ENCODE measurements around the gene F8.
"Not testable (repeated sequence)": the region's sequence is repeated elsewhere in the genome, so short reads cannot be mapped to it uniquely, and the experiment has no call there.

Gene F8

GRCh38 chrX:154817048-154817618 is 205.4 kb downstream of the F8 start:
- not testable (repeated sequence) for DNase-seq (ENCODE audit: low read depth in 4 of 4, low spot score in 1 of 4)

DNA sequence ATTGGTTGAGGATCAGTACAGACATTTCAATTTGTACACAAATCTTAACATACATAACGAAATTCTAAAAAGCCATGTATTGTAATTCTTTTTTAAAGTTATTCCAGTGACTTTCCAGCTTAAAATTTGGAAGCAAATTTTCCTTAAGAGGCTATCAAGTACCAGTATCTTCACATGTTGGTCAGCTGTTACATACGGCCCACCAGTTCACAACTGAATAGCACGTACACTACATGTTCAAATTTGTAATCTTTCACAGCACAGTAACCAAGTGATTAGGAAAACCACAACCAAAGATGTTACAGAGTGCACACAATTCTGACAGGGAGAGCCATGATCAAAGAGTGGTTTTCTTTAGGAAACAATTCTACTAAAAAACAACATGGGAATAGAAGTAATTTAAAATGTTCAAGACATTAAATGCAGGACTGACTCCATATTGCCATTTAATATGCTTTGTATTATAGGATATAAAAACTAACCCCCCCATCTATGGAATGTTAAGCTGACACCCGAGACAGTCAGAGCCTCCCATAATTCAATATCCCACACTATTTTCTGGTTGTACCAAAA is 206.1 kb downstream of the F8 start:
- DNase-seq (ENCODE audit: low read depth in 4 of 4, low spot score in 1 of 4), result not testable (repeated sequence)

DNA sequence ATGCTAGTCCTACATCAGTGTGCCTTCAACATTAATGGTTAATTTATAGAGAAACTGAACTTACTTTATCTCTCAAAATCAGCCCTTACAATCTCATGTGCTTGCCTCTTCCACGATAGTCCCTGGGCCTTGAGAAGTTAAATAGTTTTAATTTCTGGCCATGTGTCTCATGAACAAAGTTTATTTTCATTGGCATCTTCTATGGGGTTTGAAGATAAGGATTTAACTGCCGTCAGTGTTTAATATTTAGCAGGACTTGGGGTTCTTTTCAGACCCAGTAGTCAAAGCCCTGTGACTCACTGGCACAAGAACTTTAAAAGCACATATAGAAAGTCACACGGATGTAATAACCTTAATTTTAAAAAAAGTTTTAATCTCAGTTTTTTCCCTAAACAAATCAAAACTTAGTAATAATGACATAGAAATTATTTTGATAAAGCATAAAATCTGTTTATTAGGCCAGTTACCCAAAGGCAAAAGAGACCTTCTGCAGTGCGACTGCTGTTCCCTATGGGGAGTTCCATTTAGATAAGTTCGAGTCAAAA is 207.2 kb downstream of the F8 start:
- no peak for DNase-seq (ENCODE audit: low read depth in 4 of 4, low spot score in 1 of 4)

GRCh38 chrX:154813801-154814200 is 208.7 kb downstream of the F8 start:
- DNase-seq (ENCODE audit: low read depth in 4 of 4, low spot score in 1 of 4), result no peak

DNA sequence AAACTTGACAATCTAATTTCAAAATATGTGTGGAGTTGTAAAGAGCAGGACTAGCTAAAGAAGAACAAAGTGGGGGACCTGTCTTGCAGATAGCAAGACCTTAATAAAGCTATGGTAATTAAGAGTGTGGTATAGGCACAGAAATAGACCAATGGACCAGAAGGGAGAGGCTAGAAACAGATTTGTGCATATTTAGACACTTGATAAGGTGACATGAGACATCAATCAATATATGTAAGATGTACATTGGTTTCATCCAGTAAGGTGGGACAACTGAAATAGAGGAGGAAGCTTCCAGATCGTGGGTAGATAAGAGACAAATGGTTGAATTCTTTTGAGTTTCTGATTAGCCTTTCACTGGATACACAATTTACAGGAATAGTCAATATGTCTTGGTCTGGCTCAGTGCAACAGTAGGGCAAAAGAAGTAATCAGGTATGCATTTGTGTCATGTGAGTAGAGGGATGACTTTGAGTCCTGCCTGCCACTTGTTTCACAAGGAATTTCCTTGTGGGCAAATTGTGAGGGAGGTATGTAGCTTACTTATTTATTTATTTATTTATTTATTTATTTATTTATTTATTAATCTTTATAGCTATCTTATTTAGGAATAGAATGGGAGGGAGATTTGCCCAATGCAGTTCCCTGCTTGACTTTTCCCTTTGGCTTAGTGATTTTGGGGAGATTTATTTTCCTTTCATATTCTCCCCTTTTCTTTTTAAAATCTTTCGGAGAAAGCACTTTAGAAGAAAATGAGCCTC is 210.0 kb downstream of the F8 start:
- no peak for DNase-seq (ENCODE audit: low read depth in 4 of 4, low spot score in 1 of 4)

DNA sequence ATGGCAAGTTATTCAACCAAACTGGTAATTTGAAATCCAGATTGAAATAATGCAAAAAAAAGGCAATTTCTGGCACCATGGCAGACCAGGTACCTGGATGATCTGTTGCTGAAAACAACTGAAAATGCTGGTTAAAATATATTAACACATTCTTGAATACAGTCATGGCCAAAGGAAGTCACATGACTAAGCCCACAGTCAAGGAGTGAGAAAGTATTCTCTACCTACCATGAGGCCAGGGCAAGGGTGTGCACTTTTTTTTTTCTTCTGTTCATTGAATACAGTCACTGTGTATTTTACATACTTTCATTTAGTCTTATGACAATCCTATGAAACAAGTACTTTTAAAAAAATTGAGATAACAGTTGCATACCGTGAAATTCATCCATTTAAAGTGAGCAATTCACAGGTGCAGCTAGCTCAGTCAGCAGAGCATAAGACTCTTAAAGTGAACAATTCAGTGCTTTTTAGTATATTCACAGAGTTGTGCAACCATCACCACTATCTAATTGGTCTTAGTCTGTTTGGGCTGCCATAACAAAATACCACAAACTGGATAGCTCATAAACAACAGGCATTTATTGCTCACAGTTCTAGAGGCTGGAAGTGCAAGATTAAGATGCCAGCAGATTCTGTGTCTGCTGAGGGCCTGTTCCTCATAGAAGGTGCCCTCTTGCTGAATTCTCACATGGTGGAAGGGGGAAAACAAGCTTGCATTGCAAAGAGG is 212.4 kb downstream of the F8 start:
- no peak for DNase-seq (ENCODE audit: low read depth in 4 of 4, low spot score in 1 of 4)

DNA sequence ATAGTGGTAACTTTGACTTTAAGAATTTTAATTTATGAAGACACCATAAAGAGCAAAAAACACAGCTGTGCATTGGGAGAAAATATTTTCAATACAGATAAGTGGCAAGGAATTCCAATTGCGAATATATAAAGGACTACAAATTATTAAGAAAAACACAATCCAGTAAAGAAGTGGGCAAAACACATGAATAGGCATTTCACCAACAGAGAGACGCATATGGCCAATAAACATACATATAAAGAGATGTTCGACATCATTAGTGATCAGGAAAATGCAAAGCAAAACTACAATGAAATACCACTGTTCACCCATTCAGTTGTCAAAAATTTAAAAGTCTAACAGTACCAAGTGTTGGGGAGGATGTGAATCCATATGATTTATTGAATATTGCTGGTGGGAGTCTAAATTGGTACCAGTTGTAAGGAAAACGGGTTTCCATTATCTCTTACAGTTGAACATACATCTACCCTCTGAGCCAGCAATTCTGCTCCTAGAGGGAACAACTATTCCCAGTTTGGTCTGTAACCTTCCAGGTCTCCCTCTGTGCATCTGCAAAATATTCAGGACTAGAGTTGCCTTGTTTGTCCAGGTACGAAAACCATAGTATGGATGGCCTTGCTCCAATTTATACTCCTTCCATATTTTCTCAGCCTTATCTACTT is 215.6 kb downstream of the F8 start:
- no peak for DNase-seq (ENCODE audit: low read depth in 4 of 4, low spot score in 1 of 4)

- DNase-seq (ENCODE audit: low read depth in 4 of 4, low spot score in 1 of 4), result no peak
These were observed 216.8 kb downstream of the F8 start for GRCh38 chrX:154805696-154806091.

DNA sequence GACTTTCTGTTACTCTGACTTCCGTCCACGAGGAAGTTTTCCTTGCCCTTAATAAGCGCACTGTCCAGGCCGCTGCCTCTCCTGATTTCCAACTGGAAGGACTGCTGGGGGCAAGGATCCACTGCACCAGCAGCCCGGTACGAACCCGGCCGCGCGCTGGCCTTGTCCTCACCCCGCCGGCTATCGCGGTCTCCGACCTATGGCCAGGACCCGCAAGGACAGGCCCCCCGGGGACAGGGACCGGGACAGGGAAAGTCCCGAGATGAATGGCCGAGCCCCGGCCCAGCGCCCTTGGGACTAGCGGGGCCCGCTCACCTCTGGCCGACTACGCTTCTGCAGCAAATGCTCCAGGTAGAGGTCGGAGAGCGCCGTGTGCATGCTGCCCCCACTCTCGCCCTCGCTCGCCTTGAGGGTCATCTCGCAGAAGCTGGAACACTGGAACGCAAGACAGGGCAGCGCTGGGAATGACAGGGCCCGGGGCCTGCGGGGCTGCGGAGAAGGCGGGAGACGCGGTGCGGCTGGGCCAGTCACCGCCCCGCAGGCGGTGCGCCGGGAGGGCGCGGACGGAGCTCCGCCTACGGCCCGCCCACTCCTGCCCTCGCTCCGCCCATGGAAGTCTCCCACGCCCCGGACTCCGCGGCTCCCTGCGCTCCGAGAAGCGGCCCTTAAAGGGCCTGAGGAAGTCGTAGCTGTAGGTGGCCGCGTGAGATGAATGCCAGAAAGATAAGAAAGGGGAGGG is 217.4 kb downstream of the F8 start, which contains the start of gene MPP1:
MPP1 (minus strand) TSS at position 529 of the 739 bp plus-strand sequence; CDS start at position 417, 112 bp downstream.
- DNase-seq (ENCODE audit: low read depth in 4 of 4, low spot score in 1 of 4), result peak in 3 of 4 experiments; percentile 45 to 62 (median 62)

DNA sequence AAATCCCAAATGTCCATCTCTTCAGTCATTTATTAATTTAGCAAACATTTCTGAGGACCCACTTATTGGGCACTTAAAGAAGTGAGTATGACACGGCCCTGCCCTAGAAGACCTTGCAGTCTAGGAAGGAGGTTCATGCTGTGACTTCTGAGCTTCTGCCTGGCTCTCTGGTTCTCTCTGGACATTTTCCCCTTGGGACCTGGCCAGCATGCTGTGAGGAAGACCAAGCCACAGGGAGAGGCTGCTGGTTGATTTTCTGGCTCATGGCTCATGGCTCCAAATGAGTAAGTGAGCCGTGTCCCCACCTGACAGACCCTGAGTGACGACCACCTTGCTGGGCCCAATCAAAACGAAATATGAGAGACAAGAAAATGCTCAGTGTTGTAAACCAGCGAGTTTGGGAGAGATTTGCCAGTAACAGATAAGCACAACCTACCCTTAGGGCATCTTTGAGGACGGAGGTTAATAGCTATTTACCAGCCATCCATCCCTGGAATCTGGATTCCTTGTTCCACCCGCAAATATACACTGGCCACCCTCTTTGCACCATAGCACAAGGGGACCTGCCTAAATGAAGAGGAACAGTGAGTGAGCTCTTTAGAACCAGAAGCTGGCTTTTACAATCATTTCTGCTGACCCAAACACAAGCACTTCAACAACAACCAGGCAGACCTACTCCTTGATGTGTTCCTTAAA is 218.1 kb downstream of the F8 start:
- no peak for DNase-seq (ENCODE audit: low read depth in 4 of 4, low spot score in 1 of 4)

DNA sequence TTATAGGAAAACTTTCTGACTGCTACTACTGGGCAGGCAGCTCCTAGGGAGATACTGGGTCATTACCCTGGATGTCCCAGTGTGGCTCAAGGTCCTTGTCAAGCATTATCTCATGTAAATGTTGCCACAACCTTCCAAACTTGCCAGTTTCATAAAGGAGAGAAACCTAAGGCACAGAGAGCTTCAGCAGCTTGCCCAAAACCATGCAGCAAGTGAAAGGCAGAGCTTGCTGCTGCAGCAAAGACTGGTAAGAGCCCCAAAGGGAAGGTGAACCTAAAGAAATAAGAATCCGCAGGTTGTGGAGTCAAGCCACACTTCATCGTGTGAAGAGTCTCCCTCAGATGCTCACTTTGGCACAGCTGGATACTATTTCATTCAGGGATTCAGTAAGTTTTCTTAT is 219.6 kb downstream of the F8 start:
- DNase-seq (ENCODE audit: low read depth in 4 of 4, low spot score in 1 of 4), result no peak

GRCh38 chrX:154800478-154801210 is 221.9 kb downstream of the F8 start:
- DNase-seq (ENCODE audit: low read depth in 4 of 4, low spot score in 1 of 4), result no peak

DNA sequence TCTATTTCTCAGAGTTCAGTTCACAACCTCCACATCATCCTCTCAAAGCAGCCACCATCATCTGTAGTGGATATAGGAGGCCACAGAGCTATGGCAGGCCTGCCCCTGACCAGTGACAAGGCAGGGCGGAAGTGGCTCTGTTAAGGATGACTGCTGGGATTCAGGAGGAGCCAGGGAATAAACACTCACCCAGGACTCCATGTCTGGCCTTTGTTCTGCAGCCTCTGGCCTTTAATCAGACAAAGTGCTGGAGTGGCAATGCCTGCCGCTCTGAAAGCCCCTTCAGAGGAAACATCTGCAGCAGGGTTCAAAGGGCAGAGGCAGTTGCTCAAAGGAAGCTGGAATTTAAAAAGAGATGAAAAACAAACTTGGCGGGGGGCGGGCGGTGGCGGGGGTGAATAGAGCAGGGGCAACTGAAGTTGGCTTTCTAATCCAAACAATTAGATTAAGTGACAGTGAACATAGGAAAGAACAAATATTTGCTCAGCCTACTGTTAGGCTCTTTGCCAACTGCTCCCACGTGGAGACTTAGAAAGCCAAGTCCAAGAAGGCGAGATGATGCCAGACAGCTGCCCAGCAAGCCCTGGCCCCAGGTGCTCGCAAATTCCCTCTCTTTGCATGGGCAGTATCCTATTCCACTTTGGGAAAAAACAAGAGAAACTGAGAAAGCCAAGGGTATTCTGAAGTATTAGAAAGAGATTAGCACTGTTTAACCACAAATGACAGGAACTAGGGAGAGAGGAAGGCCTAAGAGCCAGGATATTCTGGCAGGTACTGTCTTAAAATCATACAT is 222.8 kb downstream of the F8 start:
- DNase-seq (ENCODE audit: low read depth in 4 of 4, low spot score in 1 of 4), result no peak

DNA sequence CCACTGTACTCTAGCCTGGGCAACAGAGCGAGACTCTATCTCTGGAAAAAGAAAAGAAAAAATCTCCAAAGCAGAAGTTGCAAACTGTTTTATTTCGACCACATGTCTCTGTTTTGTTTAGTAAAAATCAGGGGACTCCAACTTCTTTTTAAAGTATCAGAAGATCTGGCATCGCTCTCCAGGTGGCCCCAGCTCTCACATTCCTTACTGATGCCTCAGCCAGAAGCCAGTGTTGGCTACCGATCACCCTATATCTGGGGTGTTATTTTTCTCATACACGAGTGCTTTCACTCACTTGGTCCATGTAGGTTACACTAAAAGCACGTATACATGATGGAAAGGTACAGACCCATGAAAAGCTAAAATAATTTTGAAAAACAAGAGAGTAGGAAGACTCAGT is 225.5 kb downstream of the F8 start:
- no peak for DNase-seq (ENCODE audit: low read depth in 4 of 4, low spot score in 1 of 4)

DNA sequence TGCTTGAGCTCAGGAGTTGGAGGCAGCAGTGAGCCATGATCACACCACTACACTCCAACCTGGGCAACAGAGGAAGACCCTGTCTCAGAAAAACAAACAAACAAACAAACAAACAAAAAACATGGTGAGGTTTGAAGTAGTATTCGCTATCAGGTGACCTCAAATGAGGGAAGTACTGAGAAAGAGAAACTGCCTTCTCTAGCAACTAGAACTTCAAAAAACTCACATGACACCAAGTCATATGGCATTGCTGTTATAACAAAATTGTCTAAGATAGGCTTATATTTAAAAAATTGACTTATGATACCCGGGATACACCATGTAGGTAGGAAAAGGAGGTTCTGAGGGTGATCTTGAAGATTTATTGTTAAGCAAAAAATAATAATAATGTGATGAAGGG is 227.5 kb downstream of the F8 start:
- no peak for DNase-seq (ENCODE audit: low read depth in 4 of 4, low spot score in 1 of 4)

DNA sequence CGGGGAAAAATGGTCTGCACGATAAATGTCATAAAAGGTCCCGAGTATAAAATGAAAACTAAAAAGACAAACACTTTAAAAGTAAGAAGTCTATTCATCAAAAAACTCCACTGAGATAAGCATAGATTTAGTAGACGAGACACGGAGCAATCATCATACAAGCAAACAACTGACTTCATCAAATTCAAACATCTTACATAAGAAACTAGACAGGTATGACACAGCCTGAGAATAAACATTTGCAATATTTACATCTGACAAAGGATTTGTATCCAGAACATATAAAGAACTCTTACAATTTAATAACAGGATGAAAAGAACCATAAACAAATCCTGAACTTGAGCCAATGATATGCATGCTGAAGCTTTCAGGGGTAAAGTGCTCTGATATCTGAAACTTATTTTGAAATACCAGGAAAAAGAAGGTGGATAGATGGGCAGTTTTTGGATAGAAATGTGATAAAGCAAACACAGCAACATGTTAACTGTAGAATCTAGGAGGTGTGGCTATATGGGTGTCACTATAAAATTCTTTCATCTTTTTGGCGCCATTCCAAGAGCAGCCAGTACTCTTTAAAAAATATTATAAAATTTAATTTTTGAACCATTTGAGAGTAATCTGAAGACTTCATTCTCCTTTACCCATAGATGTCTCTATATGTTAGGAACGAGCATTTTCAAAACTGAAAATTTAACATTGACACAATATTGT is 229.3 kb downstream of the F8 start:
- DNase-seq (ENCODE audit: low read depth in 4 of 4, low spot score in 1 of 4), result no peak

GRCh38 chrX:154791939-154792338 is 230.6 kb downstream of the F8 start:
- no peak for DNase-seq (ENCODE audit: low read depth in 4 of 4, low spot score in 1 of 4)

DNA sequence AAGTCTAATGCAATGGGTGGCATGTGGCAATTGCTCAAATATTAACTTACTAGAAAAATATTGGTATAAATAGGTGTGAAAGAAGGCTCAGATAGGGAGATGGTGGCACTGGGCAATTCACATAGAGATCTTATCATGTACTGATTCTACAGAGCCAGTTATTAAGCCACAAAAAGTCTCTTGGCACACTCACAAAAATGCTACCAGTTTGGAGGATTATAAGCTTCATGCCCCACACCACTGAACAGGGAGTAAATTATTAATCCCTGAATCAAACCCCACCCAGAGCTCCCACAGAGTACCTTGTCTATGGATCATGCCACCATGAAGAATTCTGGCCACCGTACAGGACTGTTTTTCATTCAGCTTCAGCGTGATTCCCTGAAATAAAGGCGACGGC is 231.1 kb downstream of the F8 start:
- DNase-seq (ENCODE audit: low read depth in 4 of 4, low spot score in 1 of 4), result no peak

Measured in stimulated activated CD4-positive, alpha-beta T cell treated with anti-CD3 and anti-CD28 coated beads, Interleukin-1b, Interleukin-23, amount 100 ng/mL, for 24 hours (primary cell).